Upper lobe of right lung (tissue), 1 donor: ENCODE measurements around the gene ADI1. TPM values are rescaled to one million over a fixed set of nuclear protein-coding genes. Genes with fewer than 3 reads are reported as not detected.

Experiments
- ATAC-seq: fragments of 200-7000 bp; cut with Tn5 transposase; one replicate; pipeline ENCODE4 v1.9.1; 2020; ENCODE audit warnings: mild to moderate bottlenecking, moderate library complexity
- DNase-seq: peaks from one replicate; pipeline ENCODE4 v3.0.0-alpha.2; 2020
- H3K27ac ChIP-seq: fragments of 200-600 bp; one replicate; pipeline ENCODE4 v1.8.0; 2022
- H3K27me3 ChIP-seq: fragments of 200-600 bp; one replicate; pipeline ENCODE4 v1.8.0; 2022; ENCODE audit warnings: mild to moderate bottlenecking
- H3K36me3 ChIP-seq: fragments of 200-600 bp; one replicate; pipeline ENCODE4 v1.8.0; 2022
- H3K4me1 ChIP-seq: fragments of 200-600 bp; one replicate; pipeline ENCODE4 v1.8.0; 2022
- H3K4me3 ChIP-seq: fragments of 200-600 bp; one replicate; pipeline ENCODE4 v1.8.0; 2022; ENCODE audit warnings: mild to moderate bottlenecking
- H3K9me3 ChIP-seq: fragments of 200-600 bp; one replicate; pipeline ENCODE4 v1.8.0; 2022
- CTCF ChIP-seq: fragments of 200-600 bp; IDR thresholded peaks from one replicate; pipeline ENCODE4 v1.8.0; 2022; ENCODE audit warnings: antibody characterized with exemption
- intact Hi-C: fragments of 100-400 bp; cut with DNase I; formaldehyde crosslinking; loops from one replicate; pipeline ENCODE4 v1.11.0; 2022
- total RNA-seq: library from RNA; stranded (reverse); fragmentation: NEBNext Ultra II Directional; extraction: Animal tissue kit (Norgen Biotek cat#: 25700); gene quantifications from one replicate; pipeline ENCODE4 v1.2.1, GENCODE V29; 2021
- donor health status: DM: no; HTN: yes; CAD: no; lungs with severe emphysema.

ADI1 gene
- total RNA-seq, 1 donor from 2014 or later = 66.8 TPM

GRCh38 chr2:3482363-3482821, 36.9 kb downstream of the ADI1 start:
- ATAC-seq (no peak), DNase-seq (no peak)
- peaks cover 17% of the 10 kb centered on the region for H3K36me3 ChIP-seq
- H3K27me3 ChIP-seq = no peaks in the 10 kb centered on the region
- no peak for TF ChIP-seq CTCF
- no peaks in the 10 kb centered on the region for H3K4me1 ChIP-seq
- no peaks in the 10 kb centered on the region for H3K9me3 ChIP-seq
- intact Hi-C loops = no loop called here
- H3K4me3 ChIP-seq = no peak overlapping the region
- H3K27ac ChIP-seq = no peak overlapping the region

- Histone ChIP-seq H3K27ac (no peak overlapping the region), H3K4me1 (no peaks in the 10 kb centered on the region), H3K9me3 (no peaks in the 10 kb centered on the region), H3K36me3 (peaks cover 17% of the 10 kb centered on the region), H3K4me3 (no peak overlapping the region), H3K27me3 (no peaks in the 10 kb centered on the region)
- TF ChIP-seq CTCF = no peak
- intact Hi-C loops = no loop called here
- no peak for ATAC-seq
- DNase-seq = no peak
These were observed 37.5 kb downstream of the ADI1 start for GRCh38 chr2:3481736-3482362.

GRCh38 chr2:3481011-3481400, 38.3 kb downstream of the ADI1 start:
- no peak for DNase-seq
- Histone ChIP-seq H3K36me3 (peaks cover 21% of the 10 kb centered on the region), H3K4me1 (no peaks in the 10 kb centered on the region), H3K27me3 (no peaks in the 10 kb centered on the region), H3K27ac (no peak overlapping the region), H3K9me3 (no peaks in the 10 kb centered on the region), H3K4me3 (no peak overlapping the region)
- no peak for ATAC-seq
- TF ChIP-seq CTCF = no peak
- intact Hi-C loops = no loop called here

GRCh38 chr2:3480352-3481010, 38.9 kb downstream of the ADI1 start:
- Histone ChIP-seq H3K36me3 (peaks cover 27% of the 10 kb centered on the region), H3K9me3 (no peaks in the 10 kb centered on the region), H3K27me3 (no peaks in the 10 kb centered on the region), H3K27ac (no peak overlapping the region), H3K4me1 (no peaks in the 10 kb centered on the region), H3K4me3 (no peak overlapping the region)
- ATAC-seq = no peak
- TF ChIP-seq CTCF = no peak
- intact Hi-C loops = no loop called here
- DNase-seq = no peak

- intact Hi-C loops = no loop called here
- DNase-seq = no peak
- Histone ChIP-seq H3K36me3 (peaks cover 35% of the 10 kb centered on the region), H3K27ac (no peak overlapping the region), H3K9me3 (no peaks in the 10 kb centered on the region), H3K4me1 (no peaks in the 10 kb centered on the region), H3K27me3 (no peaks in the 10 kb centered on the region), H3K4me3 (no peak overlapping the region)
- ATAC-seq = no peak
- no peak for TF ChIP-seq CTCF
These were observed 39.7 kb downstream of the ADI1 start for GRCh38 chr2:3479430-3480320.
